KMS-11 (cell line): ENCODE data around the gene CRACR2B.

Experiments used
- H2AFZ ChIP-seq: fragments of 200-600 bp; sonication (generic); 2 replicates; pipeline ENCODE4 v1.6.1; 2016; ENCODE audit warnings: antibody characterized with exemption, mixed run types, low read depth
- H3K27ac ChIP-seq: fragments of 200-600 bp; sonication (generic); 2 replicates; pipeline ENCODE4 v1.6.1; 2016; ENCODE audit warnings: mild to moderate bottlenecking, mixed run types
- H3K27me3 ChIP-seq: fragments of 200-600 bp; sonication (generic); 2 replicates; pipeline ENCODE4 v1.6.1; 2017; ENCODE audit warnings: mild to moderate bottlenecking, low read depth, mixed run types, moderate library complexity; ENCODE audit not compliant: insufficient read depth
- H3K36me3 ChIP-seq: fragments of 200-600 bp; sonication (generic); 2 replicates; pipeline ENCODE4 v1.6.1; 2017; ENCODE audit warnings: mild to moderate bottlenecking, mixed run types; ENCODE audit not compliant: insufficient read depth
- H3K4me1 ChIP-seq: fragments of 200-600 bp; sonication (generic); 2 replicates; pipeline ENCODE4 v1.6.1; 2016; ENCODE audit warnings: mild to moderate bottlenecking, low read depth, mixed run types; ENCODE audit not compliant: poor library complexity, severe bottlenecking
- H3K4me2 ChIP-seq: fragments of 200-600 bp; sonication (generic); 2 replicates; pipeline ENCODE4 v1.7.0; 2016; ENCODE audit warnings: mild to moderate bottlenecking, mixed run types
- H3K4me3 ChIP-seq: fragments of 200-600 bp; sonication (generic); IDR thresholded peaks from 2 replicates; pipeline ENCODE4 v1.6.1; 2017; ENCODE audit warnings: low read depth, low read length, mixed read lengths; ENCODE audit not compliant: insufficient read depth
- H3K79me2 ChIP-seq: fragments of 200-600 bp; sonication (generic); 2 replicates; pipeline ENCODE4 v1.6.1; 2016; ENCODE audit warnings: low read depth, mixed run types; ENCODE audit not compliant: insufficient read depth
- H3K9ac ChIP-seq: fragments of 200-600 bp; sonication (generic); 2 replicates; pipeline ENCODE4 v1.6.1; 2016; ENCODE audit warnings: mild to moderate bottlenecking, mixed run types
- H4K20me1 ChIP-seq: fragments of 200-600 bp; sonication (generic); 2 replicates; pipeline ENCODE4 v1.6.1; 2016; ENCODE audit warnings: mild to moderate bottlenecking, mixed run types; ENCODE audit not compliant: insufficient read depth
- TF ChIP-seq, protein P1 (sequence below): fragments of 200-600 bp; sonication (generic); conservative IDR thresholded peaks from 2 replicates; pipeline ENCODE4 v1.6.1; 2017; ENCODE audit warnings: low read depth, mild to moderate bottlenecking, antibody characterized with exemption, low read length, moderate library complexity, mixed read lengths

CRACR2B gene

DNA sequence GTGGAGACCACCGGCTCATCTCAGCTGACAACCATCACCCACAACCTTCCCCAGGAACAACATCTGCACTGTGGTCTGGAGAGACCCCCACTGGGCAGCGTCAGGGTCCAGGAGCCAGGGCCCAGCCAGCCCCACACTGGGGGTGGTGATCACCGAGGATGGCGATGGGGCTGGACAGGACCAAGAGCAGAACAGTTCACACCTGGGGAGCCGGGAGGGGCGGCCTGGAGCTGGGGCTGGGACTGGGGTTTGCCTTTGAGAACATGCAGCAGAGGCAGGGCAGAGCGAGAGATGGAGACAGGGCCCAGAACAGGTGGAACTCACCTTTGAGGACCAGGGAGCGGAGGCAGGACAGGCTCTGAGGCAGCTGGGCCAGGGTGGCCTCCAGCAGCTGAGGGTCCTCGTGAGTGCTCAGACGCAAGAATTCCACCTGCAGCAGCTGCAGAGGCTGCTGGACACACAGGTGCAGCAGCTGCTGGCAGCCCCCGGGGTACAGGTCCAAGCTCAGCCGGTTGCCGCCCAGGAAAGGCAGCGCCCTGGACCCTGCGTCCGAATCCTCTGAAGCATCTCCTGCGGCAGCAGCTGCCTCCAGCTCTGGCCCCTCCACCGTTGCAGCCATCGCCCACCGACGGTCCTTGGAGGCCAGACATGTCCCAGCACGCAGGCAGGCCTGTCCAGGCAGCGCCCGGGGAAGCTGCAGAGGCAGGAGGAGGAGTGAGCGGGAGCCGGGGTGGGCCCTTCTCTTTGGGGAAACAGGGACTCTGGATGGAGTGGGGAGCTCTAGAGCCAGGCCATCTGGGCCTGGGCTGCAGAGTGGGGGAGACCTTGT lies 23.7 kb upstream of the CRACR2B start:
- TF ChIP-seq, protein P1, sequence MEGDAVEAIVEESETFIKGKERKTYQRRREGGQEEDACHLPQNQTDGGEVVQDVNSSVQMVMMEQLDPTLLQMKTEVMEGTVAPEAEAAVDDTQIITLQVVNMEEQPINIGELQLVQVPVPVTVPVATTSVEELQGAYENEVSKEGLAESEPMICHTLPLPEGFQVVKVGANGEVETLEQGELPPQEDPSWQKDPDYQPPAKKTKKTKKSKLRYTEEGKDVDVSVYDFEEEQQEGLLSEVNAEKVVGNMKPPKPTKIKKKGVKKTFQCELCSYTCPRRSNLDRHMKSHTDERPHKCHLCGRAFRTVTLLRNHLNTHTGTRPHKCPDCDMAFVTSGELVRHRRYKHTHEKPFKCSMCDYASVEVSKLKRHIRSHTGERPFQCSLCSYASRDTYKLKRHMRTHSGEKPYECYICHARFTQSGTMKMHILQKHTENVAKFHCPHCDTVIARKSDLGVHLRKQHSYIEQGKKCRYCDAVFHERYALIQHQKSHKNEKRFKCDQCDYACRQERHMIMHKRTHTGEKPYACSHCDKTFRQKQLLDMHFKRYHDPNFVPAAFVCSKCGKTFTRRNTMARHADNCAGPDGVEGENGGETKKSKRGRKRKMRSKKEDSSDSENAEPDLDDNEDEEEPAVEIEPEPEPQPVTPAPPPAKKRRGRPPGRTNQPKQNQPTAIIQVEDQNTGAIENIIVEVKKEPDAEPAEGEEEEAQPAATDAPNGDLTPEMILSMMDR: no peak

DNA sequence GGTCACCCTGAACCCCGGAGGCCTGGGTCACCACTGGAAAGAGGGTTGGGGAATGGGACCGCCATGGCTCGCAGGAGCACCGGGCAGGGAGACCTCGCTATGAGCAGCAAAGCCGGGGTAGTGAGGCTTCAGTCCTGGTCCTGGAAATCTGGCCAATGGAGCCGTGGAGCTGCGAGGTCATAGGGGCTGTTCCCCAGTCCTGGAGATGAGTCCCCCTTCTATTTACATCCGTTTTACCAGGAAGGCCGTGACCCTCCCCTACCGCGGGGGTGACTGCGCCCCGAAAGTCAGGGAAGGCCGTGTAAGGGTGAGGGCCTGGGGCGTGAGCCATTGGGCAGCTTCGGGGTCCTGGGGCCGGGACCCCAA lies 23.1 kb upstream of the CRACR2B start:
- TF ChIP-seq, protein P1: no peak
- Histone ChIP-seq H3K27me3 (no peaks in the 10 kb centered on the region), H4K20me1 (no peaks in the 10 kb centered on the region), H3K27ac (no peak overlapping the region), H3K79me2 (peaks cover 21% of the 10 kb centered on the region; the same call in 1 of the 2 replicates), H3K36me3 (no peaks in the 10 kb centered on the region), H3K4me2 (peak overlapping the region; percentile 86), H2AFZ (peak overlapping the region; percentile 49), H3K4me1 (peaks cover 23% of the 10 kb centered on the region), H3K4me3 (no peak overlapping the region), H3K9ac (peak overlapping the region; percentile 50; the same call in 1 of the 2 replicates)

More for the DNA sequence above, 23.7 kb upstream of the CRACR2B start:
- peaks cover 23% of the 10 kb centered on the region for H3K4me1 ChIP-seq
- peak overlapping the region; percentile 86 for H3K4me2 ChIP-seq
- H3K4me3 ChIP-seq: no peak overlapping the region
- peaks cover 17% of the 10 kb centered on the region; the same call in 1 of the 2 replicates for H3K79me2 ChIP-seq
- no peaks in the 10 kb centered on the region for H3K36me3 ChIP-seq
- H3K27me3 ChIP-seq: no peaks in the 10 kb centered on the region
- no peak overlapping the region for H2AFZ ChIP-seq
- H4K20me1 ChIP-seq: no peaks in the 10 kb centered on the region
- H3K9ac ChIP-seq: no peak overlapping the region
- H3K27ac ChIP-seq: no peak overlapping the region

DNA sequence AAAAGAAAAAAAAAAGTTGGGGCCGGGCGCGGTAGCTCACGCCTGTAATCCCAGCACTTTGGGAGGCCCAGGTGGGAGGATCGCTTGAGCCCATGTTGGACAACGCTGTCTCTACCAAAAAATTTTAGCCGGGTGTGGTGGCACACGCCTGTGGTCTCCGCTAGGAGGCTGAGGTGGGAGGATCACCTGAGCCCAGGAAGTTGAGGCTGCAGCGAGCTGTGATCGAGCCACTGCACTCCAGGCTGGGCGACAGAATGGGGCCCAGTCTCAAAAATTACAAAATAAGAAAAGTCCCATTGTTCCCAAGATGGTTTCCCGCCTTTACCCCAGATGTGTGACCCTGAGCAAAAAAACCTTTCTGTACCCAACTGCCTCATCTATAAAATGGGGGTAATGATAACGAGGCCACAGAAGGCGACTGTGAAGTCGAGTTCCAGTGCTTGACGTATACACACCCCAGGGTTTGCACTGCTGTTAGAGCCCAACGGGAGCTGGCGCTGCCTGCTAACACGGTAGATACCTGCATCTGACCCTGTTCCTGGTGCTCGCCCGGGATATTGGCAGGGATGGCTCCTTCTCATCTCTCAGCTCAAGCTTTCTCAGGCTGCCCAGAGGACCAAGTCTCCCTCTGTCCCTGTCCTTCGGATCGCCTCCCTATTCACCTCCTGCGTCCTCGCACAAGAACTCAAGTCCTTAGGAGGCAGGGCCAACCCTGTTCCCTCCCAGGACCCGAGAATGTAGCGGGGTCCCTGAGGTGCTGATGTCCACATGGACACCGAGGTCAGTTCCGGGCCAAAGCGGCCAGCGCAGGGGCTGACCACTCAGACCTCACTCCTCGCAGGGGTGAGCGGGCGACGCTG lies 19.1 kb upstream of the CRACR2B start:
- Histone ChIP-seq H3K27me3 (no peaks in the 10 kb centered on the region), H3K79me2 (peaks cover 45% of the 10 kb centered on the region), H3K4me1 (peaks cover 36% of the 10 kb centered on the region), H4K20me1 (no peaks in the 10 kb centered on the region), H3K9ac (peak overlapping the region; percentile 99), H3K4me3 (no peak overlapping the region), H2AFZ (peak overlapping the region; percentile 64), H3K4me2 (peak overlapping the region; percentile 83), H3K36me3 (peaks cover 6% of the 10 kb centered on the region; the same call in 1 of the 2 replicates), H3K27ac (peak overlapping the region; percentile 98)
- TF ChIP-seq, protein P1: no peak

DNA sequence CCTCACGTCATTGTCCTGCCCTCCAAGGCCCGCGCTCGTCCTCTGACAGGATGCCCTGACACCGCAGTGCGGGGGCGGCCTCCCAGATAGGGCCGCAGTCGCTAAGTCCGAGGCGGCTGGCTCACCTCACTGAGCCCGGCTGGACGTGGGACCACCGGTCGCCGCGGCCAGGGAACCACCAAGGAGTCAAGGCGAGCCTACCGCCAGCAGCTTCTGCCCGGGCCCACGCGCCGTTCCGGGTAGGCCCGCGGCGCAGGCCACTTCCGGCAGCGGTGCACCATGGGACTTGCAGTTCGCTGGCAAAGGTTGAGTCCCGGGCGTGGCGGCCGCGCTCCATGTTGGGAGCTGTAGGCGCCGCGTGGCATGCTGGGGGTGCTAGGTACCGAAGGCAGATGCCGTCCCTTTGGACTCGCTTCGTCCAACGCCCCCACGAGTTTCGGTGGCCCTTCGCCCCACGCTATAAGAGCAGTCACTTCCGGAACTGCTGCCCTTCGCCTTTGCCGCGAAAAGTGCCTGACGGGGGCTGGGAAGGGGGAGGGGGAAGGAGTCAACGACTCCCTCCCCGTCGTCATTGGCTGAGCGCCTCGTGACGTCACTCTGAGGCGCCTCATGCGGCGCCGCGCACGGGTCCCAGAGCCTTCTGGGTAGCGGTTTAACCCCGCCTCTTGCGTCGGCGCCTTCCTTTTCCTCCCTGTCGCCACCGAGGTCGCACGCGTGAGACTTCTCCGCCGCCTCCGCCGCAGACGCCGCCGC lies 18.3 kb upstream of the CRACR2B start, which contains the start of gene RPLP2:
RPLP2 (plus strand) TSS at position 681 of the 753 bp plus-strand sequence. CDS start 268 bp downstream, outside the sequence.
- TF ChIP-seq, protein P1: no peak
- peaks cover 6% of the 10 kb centered on the region; the same call in 1 of the 2 replicates for H3K36me3 ChIP-seq
- peak within 1 kb of the TSS; percentile 83 for H3K4me2 ChIP-seq
- peaks cover 45% of the 10 kb centered on the region for H3K79me2 ChIP-seq
- no peaks in the 10 kb centered on the region for H3K27me3 ChIP-seq
- H4K20me1 ChIP-seq: no peaks in the 10 kb centered on the region
- H3K4me1 ChIP-seq: peaks cover 28% of the 10 kb centered on the region
- H2AFZ ChIP-seq: peak within 1 kb of the TSS; percentile 64
- H3K9ac ChIP-seq: peak within 1 kb of the TSS; percentile 99
- H3K27ac ChIP-seq: peak within 1 kb of the TSS; percentile 98
- H3K4me3 ChIP-seq: no peak within 1 kb of the TSS
